Activated CD4-positive, alpha-beta T cell treated with anti-CD3 and anti-CD28 coated beads, Interleukin-2, Interleukin-4, amounts not matched to agents 100 ng/mL and 50 ng/mL, durations not matched to agents 16 hours and 8 hours (primary cell): ENCODE measurements around the gene TRIL.

ENCODE experiments used
- DNase-seq: peaks from one replicate; pipeline ENCODE4 v3.0.0-alpha.2; 2020; ENCODE audit warnings: low spot score

TRIL gene

GRCh38 chr7:28983396-28984190 lies 25.5 kb upstream of the TRIL start:
- DNase-seq = no peak

- DNase-seq = no peak
These were observed 23.0 kb upstream of the TRIL start for GRCh38 chr7:28981161-28981465.

- DNase-seq = no peak
These were observed 22.5 kb upstream of the TRIL start for GRCh38 chr7:28980451-28981160.

- DNase-seq = no peak
These were observed 21.6 kb upstream of the TRIL start for GRCh38 chr7:28979776-28980175.

- DNase-seq = no peak
These were observed 19.8 kb upstream of the TRIL start for GRCh38 chr7:28977881-28978280.

- no peak for DNase-seq
These were observed 17.9 kb upstream of the TRIL start for GRCh38 chr7:28976022-28976421.

- DNase-seq = no peak
These were observed 15.5 kb upstream of the TRIL start for GRCh38 chr7:28973591-28973990.

GRCh38 chr7:28964056-28964455 lies 5.9 kb upstream of the TRIL start:
- no peak for DNase-seq

GRCh38 chr7:28961972-28962371 lies 3.8 kb upstream of the TRIL start:
- DNase-seq = no peak

- DNase-seq = no peak
These were observed 2.1 kb upstream of the TRIL start for GRCh38 chr7:28960071-28960840.

- DNase-seq = no peak
These were observed 834 bp upstream of the TRIL start for GRCh38 chr7:28958980-28959347.

- no peak for DNase-seq
These were observed 337 bp downstream of the TRIL start for GRCh38 chr7:28957751-28958234.

- DNase-seq = no peak
These were observed 923 bp downstream of the TRIL start for GRCh38 chr7:28957064-28957750.

GRCh38 chr7:28956608-28957063 lies 1.5 kb downstream of the TRIL start:
- peak; percentile 20 for DNase-seq

GRCh38 chr7:28955718-28956607 lies 2.2 kb downstream of the TRIL start:
- peak; percentile 12 for DNase-seq

- no peak for DNase-seq
These were observed 2.8 kb downstream of the TRIL start for GRCh38 chr7:28955356-28955717.

- no peak for DNase-seq
These were observed 3.2 kb downstream of the TRIL start for GRCh38 chr7:28954946-28955345.

GRCh38 chr7:28954471-28954870 lies 3.7 kb downstream of the TRIL start:
- DNase-seq = no peak

- DNase-seq = no peak
These were observed 4.5 kb downstream of the TRIL start for GRCh38 chr7:28953633-28954032.

- DNase-seq = no peak
These were observed 16.0 kb downstream of the TRIL start for GRCh38 chr7:28942168-28942567.

GRCh38 chr7:28941633-28942032 lies 16.5 kb downstream of the TRIL start:
- no peak for DNase-seq
